ENCODE measurements around the gene ERCC5.
A peak's percentile ranks its signal among the peaks of the same experiment; 100 is the strongest.

The ERCC5 gene

DNA sequence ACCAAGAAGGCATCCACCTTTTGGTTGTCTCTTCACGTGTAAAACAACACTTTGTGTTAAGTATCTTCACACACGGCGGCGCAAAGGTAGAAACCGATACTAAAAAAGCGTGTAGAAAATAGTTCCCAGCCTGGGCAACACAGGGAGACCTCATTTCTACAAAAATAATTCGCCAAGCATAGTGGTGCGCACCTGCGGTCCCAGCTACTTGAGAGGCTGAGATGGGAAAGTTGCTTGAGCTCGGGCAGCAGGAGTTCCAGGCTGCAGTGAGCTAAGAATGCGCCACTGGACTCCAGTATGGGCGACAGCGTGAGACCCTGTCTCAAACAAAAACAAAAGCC, 573 bp upstream of the ERCC5 start:
- H3K4me1 ChIP-seq (ENCODE audit: control insufficient read depth, insufficient read depth, low read length): no peaks in the 10 kb centered on the region
- peak overlapping the region; percentile 90 for H3K9ac ChIP-seq (ENCODE audit: low read depth, low read length)
- peak overlapping the region; percentile 99 for H3K4me3 ChIP-seq (ENCODE audit: low read depth, low read length)
- no peaks in the 10 kb centered on the region for H3K27me3 ChIP-seq (ENCODE audit: control insufficient read depth, insufficient read depth, low read length)
- no peaks in the 10 kb centered on the region for H3K9me3 ChIP-seq (ENCODE audit: control insufficient read depth, insufficient read depth, low read length)
- peak overlapping the region; percentile 95 for H3K27ac ChIP-seq (ENCODE audit: low read depth, low read length)
- H3K36me3 ChIP-seq (ENCODE audit: control insufficient read depth, insufficient read depth, low read length): no peaks in the 10 kb centered on the region

DNA sequence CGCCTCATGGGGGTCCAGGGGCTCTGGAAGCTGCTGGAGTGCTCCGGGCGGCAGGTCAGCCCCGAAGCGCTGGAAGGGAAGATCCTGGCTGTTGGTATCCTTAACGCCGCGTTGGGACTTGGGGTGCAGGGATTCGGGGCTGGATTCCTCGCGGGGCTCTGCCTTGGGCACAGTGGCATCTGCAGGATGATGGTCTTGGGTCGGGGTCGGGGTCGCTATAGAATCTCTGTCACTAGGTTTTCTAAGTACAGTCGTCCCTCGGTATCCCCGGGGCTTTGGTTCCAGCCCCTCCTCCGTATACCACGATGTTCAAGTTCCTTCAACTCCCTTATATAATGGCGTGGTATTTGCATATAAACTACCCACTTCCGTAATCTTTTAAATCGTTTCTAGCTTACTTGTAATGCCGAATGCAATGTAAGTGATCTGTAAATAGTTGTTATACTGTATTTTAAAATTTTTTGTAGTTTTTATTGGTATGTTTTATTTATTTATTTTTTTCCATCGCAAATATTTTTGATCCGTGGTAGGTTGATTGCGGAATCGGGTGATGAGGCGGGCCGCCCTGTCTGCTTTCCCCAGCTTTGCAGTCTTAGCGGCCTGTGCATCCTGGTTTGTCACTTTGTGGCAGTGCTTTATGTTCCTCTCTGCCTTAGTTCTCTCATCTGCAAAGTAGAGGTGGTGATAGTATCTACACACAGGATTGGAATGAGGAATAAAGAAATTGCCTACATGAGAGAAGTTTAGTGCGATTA, 606 bp downstream of the ERCC5 start:
- Histone ChIP-seq H3K9ac (ENCODE audit: low read depth, low read length) (peak overlapping the region; percentile 90), H3K27ac (ENCODE audit: low read depth, low read length) (peak overlapping the region; percentile 95), H3K4me3 (ENCODE audit: low read depth, low read length) (peak overlapping the region; percentile 99)

DNA sequence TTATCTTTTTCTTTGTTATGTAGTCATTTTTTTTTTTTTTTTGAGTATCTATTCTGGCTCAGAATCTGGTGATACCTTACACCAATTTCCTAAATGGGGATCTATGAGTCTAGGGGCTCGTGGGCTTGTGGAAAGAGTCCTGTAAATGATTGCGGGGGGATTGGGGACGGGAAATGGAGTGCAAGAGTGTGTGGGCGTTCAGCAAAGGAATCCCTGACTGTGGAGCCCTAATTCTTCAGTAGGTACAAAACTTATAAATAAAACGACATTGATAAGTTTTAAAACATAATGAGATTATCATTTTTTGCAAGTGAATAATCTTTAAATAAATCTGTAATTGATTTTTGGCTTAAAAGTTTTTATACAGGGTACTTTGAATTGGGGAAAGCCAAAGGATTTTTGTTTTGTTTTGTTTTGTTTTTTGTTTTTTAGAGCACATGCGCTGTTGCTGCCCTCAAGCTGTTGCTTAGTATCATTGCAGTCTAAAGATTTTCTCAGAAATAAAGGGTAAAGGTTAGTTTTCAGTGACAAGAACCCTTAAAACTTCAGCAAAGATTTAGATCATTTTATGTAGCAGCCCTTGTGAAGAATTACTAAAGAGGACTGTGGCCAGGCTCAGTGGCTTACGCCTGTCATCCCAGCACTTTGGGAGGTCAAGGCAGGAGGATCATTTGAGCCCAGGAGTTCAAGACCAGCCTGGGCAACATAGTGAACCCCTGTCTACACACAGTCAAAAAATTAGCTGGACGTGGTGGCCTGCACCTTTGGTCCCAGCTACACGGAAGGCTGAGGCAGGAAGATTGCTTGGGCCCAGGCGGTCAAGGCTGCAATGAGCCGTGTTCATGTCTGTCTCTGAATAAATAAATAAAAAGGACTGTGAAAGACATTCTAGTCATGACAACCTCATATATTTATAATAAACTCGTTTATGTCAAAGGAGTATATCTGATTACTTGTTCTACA, 1.7 kb downstream of the ERCC5 start:
- no peak overlapping the region for H3K27ac ChIP-seq (ENCODE audit: low read depth, low read length)
- H3K4me3 ChIP-seq (ENCODE audit: low read depth, low read length): peak overlapping the region; percentile 99

More for the DNA sequence above, 606 bp downstream of the ERCC5 start:
- Histone ChIP-seq H3K36me3 (ENCODE audit: control insufficient read depth, insufficient read depth, low read length) (no peaks in the 10 kb centered on the region), H3K4me1 (ENCODE audit: control insufficient read depth, insufficient read depth, low read length) (no peaks in the 10 kb centered on the region), H3K27me3 (ENCODE audit: control insufficient read depth, insufficient read depth, low read length) (no peaks in the 10 kb centered on the region), H3K9me3 (ENCODE audit: control insufficient read depth, insufficient read depth, low read length) (no peaks in the 10 kb centered on the region)

DNA sequence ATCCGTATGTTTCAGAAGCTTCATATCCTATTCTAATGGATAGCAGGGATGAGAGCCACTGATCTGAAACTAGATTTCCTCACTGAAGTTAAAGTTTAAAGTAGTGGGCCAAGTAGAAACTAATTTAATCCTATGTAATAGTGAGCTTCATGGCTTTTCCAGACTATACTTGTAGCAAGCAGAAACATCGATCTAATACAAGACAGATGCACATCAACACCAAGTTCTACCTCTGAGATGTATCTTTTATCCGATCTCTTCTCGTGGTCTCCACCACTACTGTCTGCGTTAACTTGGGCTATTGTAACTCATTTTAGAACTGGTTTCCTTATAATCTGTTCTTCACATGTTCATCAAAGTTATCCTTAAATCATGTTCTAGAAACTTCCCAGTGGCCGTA, 3.1 kb downstream of the ERCC5 start:
- H3K36me3 ChIP-seq (ENCODE audit: control insufficient read depth, insufficient read depth, low read length): peaks cover 6% of the 10 kb centered on the region
- H3K27ac ChIP-seq (ENCODE audit: low read depth, low read length): no peak overlapping the region
- no peak overlapping the region for H3K9ac ChIP-seq (ENCODE audit: low read depth, low read length)
- H3K4me3 ChIP-seq (ENCODE audit: low read depth, low read length): no peak overlapping the region
- no peaks in the 10 kb centered on the region for H3K9me3 ChIP-seq (ENCODE audit: control insufficient read depth, insufficient read depth, low read length)
- H3K4me1 ChIP-seq (ENCODE audit: control insufficient read depth, insufficient read depth, low read length): no peaks in the 10 kb centered on the region
- H3K27me3 ChIP-seq (ENCODE audit: control insufficient read depth, insufficient read depth, low read length): no peaks in the 10 kb centered on the region

More for the DNA sequence above, 1.7 kb downstream of the ERCC5 start:
- no peaks in the 10 kb centered on the region for H3K4me1 ChIP-seq (ENCODE audit: control insufficient read depth, insufficient read depth, low read length)
- no peak overlapping the region for H3K9ac ChIP-seq (ENCODE audit: low read depth, low read length)
- H3K36me3 ChIP-seq (ENCODE audit: control insufficient read depth, insufficient read depth, low read length): no peaks in the 10 kb centered on the region
- H3K27me3 ChIP-seq (ENCODE audit: control insufficient read depth, insufficient read depth, low read length): no peaks in the 10 kb centered on the region
- no peaks in the 10 kb centered on the region for H3K9me3 ChIP-seq (ENCODE audit: control insufficient read depth, insufficient read depth, low read length)

DNA sequence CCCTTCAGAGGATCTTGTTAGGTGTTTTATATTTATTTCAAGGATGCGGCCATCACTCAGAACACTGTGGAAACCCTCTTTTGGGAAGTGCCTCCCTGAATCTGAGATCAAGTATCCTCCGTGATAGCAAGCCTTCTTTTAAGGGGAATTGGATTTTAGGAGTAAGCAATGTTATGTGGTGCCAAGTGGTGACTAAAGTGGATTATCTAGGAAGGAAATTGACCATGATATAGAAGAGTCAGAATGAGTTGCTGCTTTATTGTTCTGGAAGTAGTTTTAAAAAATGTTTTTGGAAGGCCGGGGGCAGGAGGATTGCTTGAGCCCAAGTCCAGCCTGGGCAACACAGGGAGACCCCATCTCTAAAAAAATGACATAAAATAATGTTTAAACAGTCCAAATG, 6.7 kb downstream of the ERCC5 start:
- Histone ChIP-seq H3K27me3 (ENCODE audit: control insufficient read depth, insufficient read depth, low read length) (no peaks in the 10 kb centered on the region), H3K4me1 (ENCODE audit: control insufficient read depth, insufficient read depth, low read length) (no peaks in the 10 kb centered on the region), H3K36me3 (ENCODE audit: control insufficient read depth, insufficient read depth, low read length) (peaks cover 30% of the 10 kb centered on the region), H3K9ac (ENCODE audit: low read depth, low read length) (no peak overlapping the region), H3K27ac (ENCODE audit: low read depth, low read length) (no peak overlapping the region), H3K4me3 (ENCODE audit: low read depth, low read length) (no peak overlapping the region), H3K9me3 (ENCODE audit: control insufficient read depth, insufficient read depth, low read length) (no peaks in the 10 kb centered on the region)

DNA sequence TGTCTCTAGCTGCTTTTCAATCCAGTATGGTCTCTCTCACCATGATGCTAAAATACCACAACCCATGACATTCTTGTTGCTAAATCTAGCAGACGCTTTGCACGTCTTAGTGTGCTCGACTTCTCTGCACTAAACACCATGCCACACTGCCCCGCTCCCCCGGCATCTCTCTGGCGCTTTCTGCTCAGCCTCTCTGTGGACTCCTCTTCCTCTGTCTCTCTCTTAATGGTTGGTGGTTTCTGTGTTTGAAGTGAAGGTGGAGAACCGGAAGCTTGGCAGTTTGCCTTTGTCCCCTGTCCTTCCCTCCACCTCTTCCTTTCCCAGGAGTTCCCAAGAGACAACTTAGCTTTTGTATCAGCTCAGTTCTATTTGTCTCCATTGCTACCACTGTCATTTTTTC, 8.8 kb downstream of the ERCC5 start:
- Histone ChIP-seq H3K36me3 (ENCODE audit: control insufficient read depth, insufficient read depth, low read length) (peaks cover 51% of the 10 kb centered on the region), H3K4me3 (ENCODE audit: low read depth, low read length) (no peak overlapping the region), H3K27me3 (ENCODE audit: control insufficient read depth, insufficient read depth, low read length) (no peaks in the 10 kb centered on the region), H3K27ac (ENCODE audit: low read depth, low read length) (no peak overlapping the region), H3K9me3 (ENCODE audit: control insufficient read depth, insufficient read depth, low read length) (no peaks in the 10 kb centered on the region), H3K4me1 (ENCODE audit: control insufficient read depth, insufficient read depth, low read length) (no peaks in the 10 kb centered on the region), H3K9ac (ENCODE audit: low read depth, low read length) (no peak overlapping the region)

DNA sequence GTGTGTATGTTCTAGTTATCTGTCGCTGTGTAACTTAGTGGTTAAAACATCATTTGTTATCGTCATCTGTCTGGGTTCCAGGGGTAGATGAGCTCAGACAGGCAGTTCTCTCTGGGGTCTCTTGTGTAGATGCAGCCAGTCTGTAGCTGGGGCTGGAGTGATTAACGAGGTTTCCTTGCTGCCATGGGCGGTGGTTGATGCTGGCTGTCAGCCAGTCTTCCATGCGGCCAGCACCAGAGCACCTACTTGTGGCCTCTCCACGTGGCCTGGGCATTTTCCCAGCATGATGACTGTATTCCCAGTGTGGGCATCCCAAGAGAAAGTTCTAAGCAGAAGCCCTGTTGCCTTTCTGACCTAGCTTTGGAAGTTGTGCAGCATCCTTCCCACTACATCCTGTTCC, 10.7 kb downstream of the ERCC5 start:
- no peaks in the 10 kb centered on the region for H3K9me3 ChIP-seq (ENCODE audit: control insufficient read depth, insufficient read depth, low read length)
- no peaks in the 10 kb centered on the region for H3K27me3 ChIP-seq (ENCODE audit: control insufficient read depth, insufficient read depth, low read length)
- no peak overlapping the region for H3K9ac ChIP-seq (ENCODE audit: low read depth, low read length)
- H3K4me3 ChIP-seq (ENCODE audit: low read depth, low read length): no peak overlapping the region
- peaks cover 66% of the 10 kb centered on the region for H3K36me3 ChIP-seq (ENCODE audit: control insufficient read depth, insufficient read depth, low read length)
- H3K27ac ChIP-seq (ENCODE audit: low read depth, low read length): no peak overlapping the region
- H3K4me1 ChIP-seq (ENCODE audit: control insufficient read depth, insufficient read depth, low read length): no peaks in the 10 kb centered on the region

DNA sequence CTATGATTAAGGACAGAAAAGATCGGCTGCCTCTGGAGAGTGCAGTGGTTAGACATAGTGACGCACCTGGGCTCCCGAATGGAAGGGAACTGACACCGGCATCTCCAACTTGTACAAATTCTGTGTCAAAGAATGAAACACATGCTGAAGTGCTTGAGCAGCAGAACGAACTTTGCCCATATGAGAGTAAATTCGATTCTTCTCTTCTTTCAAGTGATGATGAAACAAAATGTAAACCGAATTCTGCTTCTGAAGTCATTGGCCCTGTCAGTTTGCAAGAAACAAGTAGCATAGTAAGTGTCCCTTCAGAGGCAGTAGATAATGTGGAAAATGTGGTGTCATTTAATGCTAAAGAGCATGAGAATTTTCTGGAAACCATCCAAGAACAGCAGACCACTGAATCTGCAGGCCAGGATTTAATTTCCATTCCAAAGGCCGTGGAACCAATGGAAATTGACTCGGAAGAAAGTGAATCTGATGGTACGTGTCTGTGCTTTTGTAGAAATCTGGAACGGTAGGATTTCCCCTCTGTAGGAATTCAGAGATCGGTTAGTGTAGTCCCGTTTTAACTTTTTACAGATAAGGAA, 16.9 kb downstream of the ERCC5 start:
- Histone ChIP-seq H3K9ac (ENCODE audit: low read depth, low read length) (no peak overlapping the region), H3K27me3 (ENCODE audit: control insufficient read depth, insufficient read depth, low read length) (no peaks in the 10 kb centered on the region), H3K4me3 (ENCODE audit: low read depth, low read length) (no peak overlapping the region), H3K9me3 (ENCODE audit: control insufficient read depth, insufficient read depth, low read length) (no peaks in the 10 kb centered on the region), H3K27ac (ENCODE audit: low read depth, low read length) (no peak overlapping the region), H3K36me3 (ENCODE audit: control insufficient read depth, insufficient read depth, low read length) (peaks cover 91% of the 10 kb centered on the region), H3K4me1 (ENCODE audit: control insufficient read depth, insufficient read depth, low read length) (no peaks in the 10 kb centered on the region)

DNA sequence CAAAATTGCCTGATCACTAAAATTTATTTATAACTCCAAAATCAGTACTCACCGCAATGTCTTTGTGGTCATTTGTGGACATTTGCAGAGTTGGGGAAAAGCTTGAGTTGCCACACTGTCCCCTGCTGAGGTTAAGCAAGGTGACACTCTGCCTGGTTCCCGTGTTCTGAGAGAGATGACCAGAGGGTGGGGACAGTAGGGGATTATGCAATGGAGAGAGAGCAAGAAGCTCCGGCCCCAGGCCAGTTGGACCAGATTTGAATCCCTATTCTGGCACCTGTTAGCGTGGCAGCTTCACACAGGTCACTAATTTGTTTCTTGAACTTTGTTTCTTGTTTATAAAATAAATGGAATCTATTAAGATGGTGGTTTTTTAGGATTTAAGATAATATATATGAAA, 17.8 kb downstream of the ERCC5 start:
- H3K27me3 ChIP-seq (ENCODE audit: control insufficient read depth, insufficient read depth, low read length): no peaks in the 10 kb centered on the region
- no peak overlapping the region for H3K27ac ChIP-seq (ENCODE audit: low read depth, low read length)
- H3K9ac ChIP-seq (ENCODE audit: low read depth, low read length): no peak overlapping the region
- H3K9me3 ChIP-seq (ENCODE audit: control insufficient read depth, insufficient read depth, low read length): no peaks in the 10 kb centered on the region
- peaks cover 89% of the 10 kb centered on the region for H3K36me3 ChIP-seq (ENCODE audit: control insufficient read depth, insufficient read depth, low read length)
- no peaks in the 10 kb centered on the region for H3K4me1 ChIP-seq (ENCODE audit: control insufficient read depth, insufficient read depth, low read length)
- H3K4me3 ChIP-seq (ENCODE audit: low read depth, low read length): no peak overlapping the region

DNA sequence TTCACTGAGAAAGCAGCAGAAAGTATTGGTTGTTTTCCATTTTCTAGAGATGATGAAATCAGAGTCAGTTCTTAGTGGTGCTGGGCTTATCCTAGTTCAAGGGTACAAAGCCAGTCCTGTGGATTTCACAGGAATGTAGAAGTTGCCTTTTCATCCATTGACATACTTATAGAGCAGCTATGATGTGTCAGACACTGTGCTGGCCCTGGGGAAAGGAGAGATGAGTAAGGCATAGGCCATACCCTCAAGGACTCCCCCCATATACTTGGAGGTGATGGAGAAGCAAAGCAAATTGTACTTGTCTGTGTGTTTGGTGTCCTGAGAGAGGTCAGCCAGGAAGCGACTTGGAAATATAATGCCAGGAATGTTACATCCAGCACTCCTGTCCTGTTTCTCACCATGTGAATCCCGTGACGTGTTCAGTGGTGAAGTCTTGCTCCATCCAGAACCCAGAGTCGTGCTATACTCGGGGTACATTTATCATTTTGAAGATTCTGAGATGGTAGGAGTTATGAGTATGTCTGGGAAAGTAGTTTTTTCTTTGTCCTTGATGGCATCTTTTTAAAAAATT, 22.6 kb downstream of the ERCC5 start:
- no peak overlapping the region for H3K27ac ChIP-seq (ENCODE audit: low read depth, low read length)
- H3K36me3 ChIP-seq (ENCODE audit: control insufficient read depth, insufficient read depth, low read length): peaks cover 64% of the 10 kb centered on the region
- H3K4me3 ChIP-seq (ENCODE audit: low read depth, low read length): no peak overlapping the region
- no peak overlapping the region for H3K9ac ChIP-seq (ENCODE audit: low read depth, low read length)
- H3K9me3 ChIP-seq (ENCODE audit: control insufficient read depth, insufficient read depth, low read length): no peaks in the 10 kb centered on the region
- H3K27me3 ChIP-seq (ENCODE audit: control insufficient read depth, insufficient read depth, low read length): no peaks in the 10 kb centered on the region
- no peaks in the 10 kb centered on the region for H3K4me1 ChIP-seq (ENCODE audit: control insufficient read depth, insufficient read depth, low read length)

Measured in HUES48 (cell line).